ENCODE measurements around the gene NLRP7.
"Not testable (repeated sequence)": the region's sequence is repeated elsewhere in the genome, so short reads cannot be mapped to it uniquely, and the experiment has no call there.

NLRP7 gene

DNA sequence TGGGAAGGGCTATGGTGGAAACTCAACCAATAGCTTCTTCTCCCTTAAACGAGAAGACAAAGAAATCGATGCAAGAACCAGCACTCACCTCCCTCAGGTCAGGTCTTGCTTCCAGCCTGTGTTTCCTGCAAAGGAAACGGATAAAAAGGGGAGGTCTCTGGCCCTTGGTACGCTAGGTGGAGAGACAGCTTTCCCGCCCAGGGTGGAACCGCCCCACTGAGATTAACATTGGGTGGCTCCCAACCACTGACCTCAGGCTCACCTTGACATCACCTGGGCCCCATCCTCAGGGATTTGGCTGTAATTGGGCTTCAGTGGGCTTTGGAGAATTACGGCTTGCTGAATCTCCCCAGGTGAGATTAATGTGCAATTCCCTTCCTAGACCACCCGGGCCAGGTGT lies at the start of gene NLRP7:
TSS of gene NLRP7 (minus strand) at position 150 of the 400 bp plus-strand sequence.
- DNase-seq, result no peak

- DNase-seq, result no peak
Measured at GRCh38 chr19:54995561-54995960, 48.2 kb upstream of the NLRP7 start.

- DNase-seq, result not testable (repeated sequence)
Measured at GRCh38 chr19:54989531-54989930, 42.2 kb upstream of the NLRP7 start.

DNA sequence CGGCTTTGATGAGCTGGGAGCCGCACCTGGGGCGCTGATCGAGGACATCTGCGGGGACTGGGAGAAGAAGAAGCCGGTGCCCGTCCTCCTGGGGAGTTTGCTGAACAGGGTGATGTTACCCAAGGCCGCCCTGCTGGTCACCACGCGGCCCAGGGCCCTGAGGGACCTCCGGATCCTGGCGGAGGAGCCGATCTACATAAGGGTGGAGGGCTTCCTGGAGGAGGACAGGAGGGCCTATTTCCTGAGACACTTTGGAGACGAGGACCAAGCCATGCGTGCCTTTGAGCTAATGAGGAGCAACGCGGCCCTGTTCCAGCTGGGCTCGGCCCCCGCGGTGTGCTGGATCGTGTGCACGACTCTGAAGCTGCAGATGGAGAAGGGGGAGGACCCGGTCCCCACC lies 35.2 kb upstream of the NLRP7 start:
- DNase-seq, result not testable (repeated sequence)

DNA sequence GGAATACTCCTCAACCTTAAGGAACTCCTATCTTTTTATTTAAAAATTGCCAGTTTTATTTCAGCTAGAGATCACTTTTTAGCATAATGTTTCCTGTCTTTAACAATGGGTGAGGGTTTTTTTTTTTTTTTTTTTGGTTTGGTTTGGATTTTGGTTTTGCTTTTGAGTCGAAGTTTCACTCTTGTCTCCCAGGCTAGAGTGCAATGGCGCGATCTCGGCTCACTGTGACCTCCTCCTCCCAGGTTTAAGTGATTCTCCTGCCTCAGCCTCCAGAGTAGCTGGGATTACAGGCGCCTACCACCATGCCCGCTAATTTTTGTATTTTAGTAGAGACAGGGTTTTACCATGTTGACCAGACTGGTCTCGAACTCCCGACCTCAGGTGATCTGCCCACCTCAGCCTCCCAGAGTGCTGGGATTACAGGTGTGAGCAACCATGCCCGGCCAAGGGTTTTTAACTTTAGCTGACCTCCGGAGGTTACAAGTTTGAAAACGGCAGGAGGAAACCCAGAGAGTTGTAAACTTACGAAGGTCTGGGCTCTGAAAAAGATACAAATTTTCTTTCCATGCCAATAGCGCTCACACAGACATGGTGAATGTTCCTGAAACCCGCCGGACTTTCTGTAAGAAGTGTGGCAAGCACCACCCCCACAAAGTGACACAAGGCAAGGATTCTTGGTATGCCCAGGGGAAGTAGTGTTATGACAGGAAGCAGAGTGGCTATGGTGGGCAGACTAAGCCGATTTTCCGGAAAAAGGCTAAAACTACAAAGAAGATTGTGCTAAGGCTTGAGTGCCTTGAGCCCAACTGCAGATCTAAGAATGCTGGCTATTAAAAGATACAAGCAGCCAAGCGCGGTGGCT lies 26.1 kb upstream of the NLRP7 start:
- DNase-seq, result not testable (repeated sequence)

DNA sequence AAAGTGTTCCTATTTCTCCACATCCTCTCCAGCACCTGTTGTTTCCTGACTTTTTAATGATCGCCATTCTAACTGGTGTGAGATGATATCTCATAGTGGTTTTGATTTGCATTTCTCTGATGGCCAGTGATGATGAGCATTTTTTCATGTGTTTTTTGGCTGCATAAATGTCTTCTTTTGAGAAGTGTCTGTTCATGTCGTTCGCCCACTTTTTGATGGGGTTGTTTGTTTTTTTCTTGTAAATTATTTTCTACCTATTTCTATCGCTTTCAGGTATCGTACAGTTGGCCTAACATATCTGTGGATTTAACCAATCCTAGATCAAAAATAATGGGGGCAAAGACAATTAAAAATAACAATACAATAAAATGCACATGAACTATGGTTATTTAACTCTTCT lies 24.1 kb upstream of the NLRP7 start:
- DNase-seq, result not testable (repeated sequence)

DNA sequence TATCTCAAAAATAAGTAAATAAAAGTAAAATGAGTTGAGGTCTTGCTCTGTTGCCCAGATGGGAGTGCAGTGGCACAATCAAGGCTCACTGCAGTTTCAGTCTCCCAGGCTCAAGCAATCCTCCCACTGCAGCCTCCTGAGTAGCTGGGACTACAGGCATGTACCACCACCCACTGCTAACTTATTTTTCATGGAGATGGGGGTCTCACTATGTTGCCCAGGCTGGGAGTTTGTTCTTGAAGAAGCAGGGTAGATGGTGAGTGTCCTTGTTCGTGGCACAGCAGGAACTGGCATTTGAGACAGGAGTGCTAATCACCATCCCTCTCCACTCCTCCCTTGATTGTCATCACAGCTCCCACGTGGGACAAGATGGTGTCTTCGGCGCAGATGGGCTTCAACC lies 22.3 kb upstream of the NLRP7 start:
- no peak for DNase-seq

DNA sequence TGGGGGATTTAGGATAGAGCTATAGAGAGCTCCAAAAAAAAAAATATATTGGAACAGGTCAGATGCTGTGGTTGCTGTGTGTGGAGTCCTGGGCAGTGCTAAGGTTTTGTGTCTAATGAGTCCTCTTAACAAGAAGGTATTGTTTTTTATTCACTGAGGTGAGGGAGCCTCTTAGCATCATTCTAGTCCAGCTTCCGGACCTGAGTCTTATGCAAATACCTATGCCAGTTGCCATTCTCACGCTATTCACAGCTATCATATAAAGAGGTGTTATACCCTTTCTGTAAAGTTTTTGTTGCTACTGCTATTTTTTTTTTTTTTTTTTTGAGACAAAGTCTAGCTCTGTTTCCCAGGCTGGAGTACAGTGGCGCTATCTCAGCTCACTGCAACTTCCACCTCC lies 20.3 kb upstream of the NLRP7 start:
- DNase-seq, result no peak

GRCh38 chr19:54965055-54965454 lies 17.7 kb upstream of the NLRP7 start:
- peak; percentile 30 for DNase-seq

DNA sequence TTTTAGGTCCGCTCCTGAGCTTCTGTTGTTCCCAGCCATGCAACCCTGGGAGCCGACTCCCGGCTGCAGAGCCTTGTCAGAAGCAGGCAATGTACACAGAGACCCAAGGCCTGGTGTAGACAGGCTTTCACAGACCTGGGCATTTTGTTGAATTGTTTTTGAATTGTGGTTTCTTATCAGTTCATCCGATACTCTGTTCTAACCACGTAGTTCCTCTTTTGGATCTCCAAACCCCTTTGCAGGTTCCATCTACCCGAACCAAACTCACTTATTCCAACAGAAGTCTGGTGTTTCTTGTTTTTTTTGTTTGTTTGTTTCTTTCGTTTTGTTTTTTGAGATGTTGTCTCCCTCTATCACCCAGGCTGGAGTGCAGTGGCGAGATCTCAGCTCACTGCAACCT lies 12.5 kb upstream of the NLRP7 start:
- no peak for DNase-seq

DNA sequence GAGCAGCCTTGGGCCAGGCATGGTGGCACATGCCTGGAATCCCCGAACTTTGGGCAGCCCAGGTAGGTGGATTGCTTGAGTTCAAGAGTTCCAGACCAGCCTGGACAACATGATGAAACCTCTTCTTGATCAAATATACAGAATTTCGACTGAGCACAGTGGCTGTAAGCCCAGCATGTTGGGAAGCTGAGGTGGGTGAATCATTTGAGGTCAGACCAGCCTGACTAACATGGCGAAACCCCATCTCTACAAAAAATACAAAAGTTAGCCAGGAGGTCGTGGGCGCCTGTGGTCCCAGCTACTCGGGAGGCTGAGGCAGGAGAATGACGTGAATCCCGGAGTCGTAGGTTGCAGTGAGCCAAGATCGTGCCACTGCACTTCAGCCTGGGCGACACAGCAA lies 8.0 kb upstream of the NLRP7 start:
- DNase-seq, result no peak

GRCh38 chr19:54953345-54953713 lies 6.0 kb upstream of the NLRP7 start:
- not testable (repeated sequence) for DNase-seq

GRCh38 chr19:54952591-54953344 lies 5.4 kb upstream of the NLRP7 start:
- DNase-seq, result no peak

DNA sequence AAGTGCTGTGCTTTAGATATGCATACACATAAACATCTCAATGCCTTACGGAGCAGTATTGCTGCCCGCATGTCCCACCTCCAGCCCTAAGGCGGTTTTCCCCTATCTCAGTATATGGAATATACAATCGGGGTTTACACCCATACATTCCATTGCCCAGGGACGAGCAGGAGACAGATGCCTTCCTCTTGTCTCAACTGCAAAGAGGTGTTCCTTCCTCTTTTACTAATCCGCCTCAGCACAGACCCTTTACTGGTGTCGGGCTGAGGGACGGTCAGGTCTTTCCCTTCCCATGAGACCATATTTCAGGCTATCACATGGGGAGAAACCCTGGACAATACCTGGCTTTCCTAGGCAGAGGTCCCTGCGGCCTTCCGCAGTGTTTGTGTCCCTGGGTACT lies 3.2 kb upstream of the NLRP7 start:
- DNase-seq, result not testable (repeated sequence)

DNA sequence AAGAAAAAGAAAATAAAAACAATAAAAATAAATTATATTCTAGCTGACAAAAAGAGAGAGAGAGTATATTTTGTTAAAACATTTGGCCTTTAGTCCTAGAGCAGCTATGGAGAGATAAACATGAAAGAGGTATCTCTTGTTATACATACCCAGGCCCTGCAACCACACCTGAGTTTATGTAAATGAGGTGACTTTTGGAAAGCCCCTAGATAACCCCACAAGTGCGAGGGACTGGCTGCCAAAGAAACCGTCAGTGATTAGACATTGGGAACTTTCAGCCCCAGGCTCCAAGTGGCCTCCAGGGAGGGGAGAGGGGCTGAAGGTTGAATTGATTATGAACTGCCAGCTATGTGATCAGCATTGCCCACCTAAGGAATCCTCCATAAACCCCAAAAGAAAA lies 2.1 kb upstream of the NLRP7 start:
- DNase-seq, result no peak

GRCh38 chr19:54943772-54944361 lies 3.5 kb downstream of the NLRP7 start:
- DNase-seq, result not testable (repeated sequence)

- DNase-seq, result not testable (repeated sequence)
Measured at GRCh38 chr19:54939538-54939937, 7.8 kb downstream of the NLRP7 start.

- no peak for DNase-seq
Measured at GRCh38 chr19:54938906-54939305, 8.4 kb downstream of the NLRP7 start.

DNA sequence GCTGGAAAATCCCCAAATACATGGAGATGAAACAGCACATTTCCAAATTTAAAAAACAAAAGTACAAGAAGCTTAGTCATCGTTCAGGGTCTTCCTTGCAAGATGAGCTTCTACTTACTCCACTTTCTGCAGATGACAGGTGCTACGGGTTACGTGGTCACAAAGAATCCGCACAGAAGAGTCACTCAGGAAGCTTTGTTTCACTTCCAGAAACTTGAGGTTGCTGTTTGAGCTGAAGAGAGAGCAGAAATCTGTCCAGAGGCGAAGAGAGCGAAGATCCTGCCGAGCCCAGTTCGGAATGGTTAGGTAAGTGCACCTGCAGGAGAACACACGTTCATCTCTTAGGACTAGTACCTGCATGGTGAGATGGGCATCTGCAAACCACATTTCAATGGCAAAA lies 9.4 kb downstream of the NLRP7 start:
- DNase-seq, result no peak

DNA sequence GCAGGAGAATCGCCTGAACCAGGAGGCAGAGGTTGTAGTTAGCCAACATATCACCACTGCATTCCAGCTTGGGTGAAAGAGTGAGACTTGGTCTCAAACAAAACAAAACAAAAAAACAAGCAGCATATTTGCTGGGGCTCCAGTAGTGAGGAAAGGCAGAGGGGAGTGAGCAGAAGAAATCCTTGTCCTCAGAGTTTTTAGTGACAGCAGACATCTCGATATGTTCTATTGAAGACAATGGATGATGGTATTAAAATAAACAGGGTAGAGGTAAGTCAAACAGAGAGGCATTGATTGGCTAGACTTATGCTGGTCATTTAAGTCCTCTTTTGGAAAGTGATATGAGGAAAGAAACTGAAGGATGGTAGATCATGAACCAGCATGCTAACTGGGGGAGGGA lies 19.0 kb downstream of the NLRP7 start:
- DNase-seq, result peak; percentile 7

DNA sequence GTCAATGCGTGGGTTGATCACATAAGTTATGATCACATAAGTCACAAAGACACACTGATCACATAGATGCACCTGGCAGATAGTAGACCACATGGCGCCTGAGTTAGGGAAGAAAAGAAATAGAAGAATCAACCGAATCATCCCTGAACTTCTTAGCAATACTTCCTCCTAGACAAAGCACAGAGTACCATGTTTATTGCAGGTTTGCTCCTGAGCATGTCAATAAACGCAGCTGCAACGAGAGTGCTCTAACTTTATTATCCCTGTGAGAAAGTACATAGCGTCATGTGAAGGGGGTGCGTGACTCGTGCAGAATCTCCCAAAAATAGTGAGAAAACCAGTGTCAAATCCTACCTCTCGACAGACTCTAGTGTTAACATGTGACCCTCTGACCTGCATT lies 24.1 kb downstream of the NLRP7 start:
- no peak for DNase-seq

- no peak for DNase-seq
Measured at GRCh38 chr19:54921082-54921481, 26.2 kb downstream of the NLRP7 start.

- DNase-seq, result not testable (repeated sequence)
Measured at GRCh38 chr19:54919646-54920563, 27.4 kb downstream of the NLRP7 start.
